Right lobe of liver (tissue), 6 donors: ENCODE data around the gene SLC6A20. TPM values are rescaled to one million over a fixed set of nuclear protein-coding genes. Genes with fewer than 3 reads are reported as not detected.
A peak's percentile ranks its signal among the peaks of the same experiment; 100 is the strongest.

Experiments
- ATAC-seq, 4 donors: fragments of 200-7000 bp; cut with Tn5 transposase; one replicate each; pipeline ENCODE4 v1.9.1; 2020; ENCODE audit warnings: mild to moderate bottlenecking in 4 of 4, moderate library complexity in 4 of 4
- DNase-seq, 3 donors: peaks; one replicate each; pipeline ENCODE4 v3.0.0-alpha.2; 2020
- H3K27ac ChIP-seq, 3 donors: fragments of 200-600 bp; one replicate each; pipeline ENCODE4 v1.8.0; 2022
- H3K27me3 ChIP-seq, 2 donors: fragments of 200-600 bp; one replicate each; pipeline ENCODE4 v1.8.0; 2022
- H3K36me3 ChIP-seq, 4 donors: fragments of 200-600 bp; sonication (generic) in 1 of 4; one replicate each; pipeline versions ENCODE4 v1.5.1 to v1.8.0; 2017 to 2022; ENCODE audit warnings: control low read depth in 1 of 4
- H3K4me1 ChIP-seq, 4 donors: fragments of 200-600 bp; sonication (generic) in 1 of 4; one replicate each; pipeline versions ENCODE4 v1.5.1 to v1.8.0; 2017 to 2022; ENCODE audit warnings: control low read depth in 1 of 4
- H3K4me3 ChIP-seq, 3 donors: fragments of 200-600 bp; one replicate each; pipeline ENCODE4 v1.8.0; 2022
- H3K9me3 ChIP-seq, 4 donors: fragments of 200-600 bp; sonication (generic) in 1 of 4; one replicate each; pipeline versions ENCODE4 v1.5.1 to v1.8.0; 2017 to 2022; ENCODE audit warnings: control low read depth in 1 of 4
- CTCF ChIP-seq, 4 donors: fragments of 200-600 bp in 3 of 4; fragments of 450-650 bp in 1 of 4; IDR thresholded peaks; one replicate each; pipeline versions ENCODE4 v1.5.1 to v1.8.0; 2016 to 2022; ENCODE audit warnings: antibody characterized with exemption in 4 of 4, mild to moderate bottlenecking in 2 of 4
- POLR2A ChIP-seq: fragments of 450-650 bp; IDR thresholded peaks from one replicate; pipeline ENCODE4 v1.6.1; 2017; ENCODE audit warnings: antibody characterized with exemption, mild to moderate bottlenecking
- WGBS: methylation state at CpG from one replicate; pipeline ENCODE4 v1.1.6; 2018; ENCODE audit warnings: low coverage, low lambda C conversion rate; ENCODE audit not compliant: insufficient coverage; ENCODE audit errors: missing lambda C conversion rate; 5-methylcytosine and 5-hydroxymethylcytosine counted together
- intact Hi-C, 2 donors: fragments of 100-400 bp; cut with DNase I; formaldehyde crosslinking; loops; one replicate each; pipeline versions ENCODE4 v1.11.2 to v1.14.1; 2022
- total RNA-seq, 6 experiments: library from RNA; depleted of rRNA in 2 of 6; stranded (reverse); fragments of >200 nt in 2 of 6; fragmentation: NEBNext Ultra II Directional in 3 of 6; extraction: Animal tissue kit (Norgen Biotek cat#: 25700) in 3 of 6; gene quantifications; one replicate each; pipeline versions ENCODE4 v1.1.0 to v1.2.4, GENCODE V29; 2016 to 2023
- donor health status: DM: no; HTN: yes; CAD: no.
- donor health status: DM: no; HTN: no; CAD: no.
- donor health status: DM: no; HTN: no; CAD: no.
- donor health status: DM: no; HTN: yes; CAD: no.
- donor health status: DM: no; HTN: yes; CAD: no.

The SLC6A20 gene
- total RNA-seq, 6 experiments from 2014 or later: 0.07 to 0.21 (median 0.12) TPM; not detected in 3

GRCh38 chr3:45781841-45782240 lies 14.5 kb downstream of the SLC6A20 start:
- intact Hi-C loops: no loop called here
- no peak for TF ChIP-seq POLR2A
- TF ChIP-seq CTCF (IDR thresholded peaks at IDR 0.05): no peak
- ATAC-seq (no peak), DNase-seq (peak in 1 of 3 donors; percentile 31)
- Histone ChIP-seq H3K36me3 (no peaks in the 10 kb centered on the region), H3K27ac (no peak overlapping the region), H3K9me3 (no peaks in the 10 kb centered on the region), H3K4me1 (peaks cover 0 to 13% (median 6%) of the 10 kb centered on the region in 4 donors), H3K4me3 (no peak overlapping the region), H3K27me3 (no peaks in the 10 kb centered on the region)
- WGBS: no CpG with 5 or more reads among the region's 12 CpGs

- TF ChIP-seq POLR2A (no peak), CTCF (IDR thresholded peaks at IDR 0.05) (no peak)
These were observed 15.1 kb downstream of the SLC6A20 start for GRCh38 chr3:45781271-45781670.

GRCh38 chr3:45779746-45780735 lies 16.3 kb downstream of the SLC6A20 start:
- Histone ChIP-seq H3K4me3 (no peak overlapping the region), H3K27me3 (no peaks in the 10 kb centered on the region), H3K9me3 (no peaks in the 10 kb centered on the region), H3K27ac (no peak overlapping the region), H3K4me1 (peaks cover 0 to 21% (median 6%) of the 10 kb centered on the region in 4 donors), H3K36me3 (no peaks in the 10 kb centered on the region)
- DNase-seq (peak in 1 of 3 donors; percentile 42), ATAC-seq (no peak)
- TF ChIP-seq POLR2A (no peak), CTCF (IDR thresholded peaks at IDR 0.05) (no peak)
- 85% methylated on average over 15 of the region's 35 CpGs for WGBS
- intact Hi-C loops: no loop called here

More at GRCh38 chr3:45781271-45781670, 15.1 kb downstream of the SLC6A20 start:
- no peak overlapping the region for H3K4me3 ChIP-seq
- DNase-seq (peak in 1 of 3 donors; percentile 25), ATAC-seq (no peak)
- WGBS: 80% methylated on average over 1 of the region's 5 CpGs
- H3K27ac ChIP-seq: no peak overlapping the region
- peaks cover 0 to 19% (median 6%) of the 10 kb centered on the region in 4 donors for H3K4me1 ChIP-seq
- H3K27me3 ChIP-seq: no peaks in the 10 kb centered on the region
- H3K9me3 ChIP-seq: no peaks in the 10 kb centered on the region
- intact Hi-C loops: no loop called here
- H3K36me3 ChIP-seq: no peaks in the 10 kb centered on the region

- intact Hi-C loops: no loop called here
- Histone ChIP-seq H3K4me1 (peaks cover 0 to 21% (median 6%) of the 10 kb centered on the region in 4 donors), H3K27me3 (no peaks in the 10 kb centered on the region), H3K36me3 (no peaks in the 10 kb centered on the region), H3K4me3 (no peak overlapping the region), H3K9me3 (no peaks in the 10 kb centered on the region), H3K27ac (no peak overlapping the region)
- DNase-seq (peak in 2 of 3 donors; percentile 37 to 73), ATAC-seq (peak; percentile 62 to 80 (median 68))
- TF ChIP-seq CTCF (IDR thresholded peaks at IDR 0.05) (no peak), POLR2A (no peak)
- WGBS: 56% methylated on average over 2 of the region's 3 CpGs
These were observed 17.6 kb downstream of the SLC6A20 start for GRCh38 chr3:45778761-45779201.
